Measurements from ENCODE around the gene PSTK.

Gene PSTK

GRCh38 chr10:122993797-122994336 is 13.7 kb downstream of the PSTK start:
- DNase-seq = no peak

- no peak for DNase-seq
Observed at GRCh38 chr10:122995936-122996335, 15.7 kb downstream of the PSTK start.

GRCh38 chr10:122997864-122998263 is 17.7 kb downstream of the PSTK start:
- no peak for DNase-seq

GRCh38 chr10:122998360-122998917 is 18.2 kb downstream of the PSTK start:
- no peak for DNase-seq

- no peak for DNase-seq
Observed at GRCh38 chr10:122998934-122999333, 18.7 kb downstream of the PSTK start.

- no peak for DNase-seq
Observed at GRCh38 chr10:122999347-122999746, 19.1 kb downstream of the PSTK start.

- no peak for DNase-seq
Observed at GRCh38 chr10:123000155-123000554, 20.0 kb downstream of the PSTK start.

GRCh38 chr10:123001370-123001769 is 21.2 kb downstream of the PSTK start:
- DNase-seq = no peak

GRCh38 chr10:123004298-123004697 is 24.1 kb downstream of the PSTK start:
- DNase-seq = no peak

GRCh38 chr10:123007558-123008354 is 27.6 kb downstream of the PSTK start:
- peak; percentile 18 to 26 for DNase-seq

- peak; percentile 94 to 95 for DNase-seq
Observed at GRCh38 chr10:123008355-123009104, 28.3 kb downstream of the PSTK start, which contains the start of the genes ACADSB and IKZF5. Gene ACADSB, plus strand, starts transcription at chr10:123009006. Its CDS starts 24 bp downstream, at chr10:123009030. Gene IKZF5, minus strand, starts transcription at chr10:123008795. Its CDS starts 10,170 bp downstream, at chr10:122998625.

GRCh38 chr10:123009105-123009820 is 29.1 kb downstream of the PSTK start:
- DNase-seq = peak in 1 of 2 experiments; percentile 8

GRCh38 chr10:123011987-123012386 is 31.8 kb downstream of the PSTK start:
- DNase-seq = no peak

- no peak for DNase-seq
Observed at GRCh38 chr10:123013456-123014419, 33.5 kb downstream of the PSTK start.

- no peak for DNase-seq
Observed at GRCh38 chr10:123014772-123015171, 34.6 kb downstream of the PSTK start.

GRCh38 chr10:123016228-123016627 is 36.0 kb downstream of the PSTK start:
- no peak for DNase-seq

- DNase-seq = no peak
Observed at GRCh38 chr10:123017421-123018165, 37.4 kb downstream of the PSTK start.

- DNase-seq = no peak
Observed at GRCh38 chr10:123018531-123018930, 38.3 kb downstream of the PSTK start.

- DNase-seq = no peak
Observed at GRCh38 chr10:123019264-123019663, 39.1 kb downstream of the PSTK start.

GRCh38 chr10:123019941-123020703 is 39.9 kb downstream of the PSTK start:
- no peak for DNase-seq
